Erythroblast (primary cell): ENCODE measurements around the gene IL17B.

Experiments
- GATA1 ChIP-seq: IDR thresholded peaks from 2 replicates; pipeline ENCODE4 v1.6.1; 2011; ENCODE audit warnings: low read depth, mild to moderate bottlenecking, control low read depth, low read length, moderate library complexity
- POLR2A ChIP-seq: IDR thresholded peaks from 2 replicates; pipeline ENCODE4 v1.6.1; 2011; ENCODE audit warnings: mild to moderate bottlenecking, low read length

DNA sequence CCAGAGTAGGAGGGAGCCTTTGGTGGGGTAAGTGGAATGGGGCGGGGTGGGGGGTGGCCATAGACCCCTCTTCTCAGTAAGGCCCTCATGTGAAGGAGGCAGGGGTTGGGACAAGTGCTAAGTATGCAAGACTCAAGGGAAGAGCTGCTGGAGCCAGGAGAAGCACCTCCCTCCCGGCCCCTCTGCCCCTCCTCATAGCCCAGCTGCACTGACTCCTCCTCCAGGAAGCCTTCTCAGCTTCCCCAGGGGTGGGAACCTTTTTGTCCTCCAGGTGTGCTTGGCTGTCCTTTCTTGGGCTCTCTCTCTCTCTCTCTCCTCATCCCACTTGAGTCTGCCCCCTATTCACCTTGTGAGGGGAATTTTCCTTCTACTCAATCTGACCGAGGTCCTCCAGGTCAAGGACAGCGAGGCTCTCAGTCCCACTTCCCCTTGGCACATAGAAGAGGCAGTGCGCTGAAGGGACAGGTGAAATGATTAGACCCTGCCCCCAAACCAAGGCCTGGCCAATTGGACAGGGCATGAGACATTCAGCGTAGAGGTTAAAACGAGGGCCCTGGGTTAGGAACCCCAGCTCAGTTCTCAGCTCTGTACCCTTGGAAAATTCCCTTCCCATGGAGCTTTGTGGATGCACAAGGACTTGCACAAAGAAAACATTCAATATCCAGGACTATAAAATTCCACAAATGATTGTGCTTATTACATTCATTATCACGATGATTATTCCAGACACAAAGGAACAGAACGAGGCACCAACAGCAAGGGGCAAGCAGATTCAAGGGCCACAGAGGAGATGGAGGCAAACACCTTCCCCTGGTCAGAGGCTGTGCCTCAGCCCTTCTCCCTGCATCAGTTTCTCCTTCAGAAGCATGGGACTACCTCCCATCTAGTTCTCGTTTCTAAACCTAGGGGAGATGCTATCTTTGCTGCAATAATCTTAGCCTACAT lies 45.6 kb upstream of the IL17B start:
- TF ChIP-seq POLR2A = no peak
- no peak for TF ChIP-seq GATA1
